MCF 10A (cell line): Measurements from ENCODE around the gene FBXO2. TPM values are rescaled to one million over a fixed set of nuclear protein-coding genes. Genes with fewer than 3 reads are reported as not detected.

Source experiments
- BruUV-seq: library from RNA; stranded (reverse); fragments of 400-500 nt; replicated peaks from 2 replicates; lab custom pipeline; 2021; lab: Mats Ljungman, UMichigan
- CTCF ChIA-PET: fragments of 300-600 bp; sonication (Branson Sonifier 250); formaldehyde crosslinking; extraction: SDS; loops from one replicate; lab custom pipeline; 2021; ENCODE audit warnings: antibody characterized with exemption, inconsistent platforms; lab: Yijun Ruan, JAX
- POLR2A ChIA-PET: fragments of 300-600, 350-650 bp; sonication (Branson Sonifier 250); formaldehyde crosslinking; extraction: SDS; loops from one replicate; lab custom pipeline; 2020; ENCODE audit warnings: antibody characterized with exemption, inconsistent platforms; lab: Yijun Ruan, JAX
- DNase-seq: peaks from one replicate; pipeline ENCODE4 v3.0.0-alpha.2; 2018; ENCODE audit not compliant: unreplicated experiment
- H3K27ac Mint-ChIP-seq: one replicate; pipeline ENCODE4 v1.8.0; 2022; ENCODE audit warnings: mild to moderate bottlenecking, low read depth, mixed read lengths; ENCODE audit not compliant: unreplicated experiment
- H3K27me3 Mint-ChIP-seq: one replicate; pipeline ENCODE4 v1.8.0; 2022; ENCODE audit warnings: mixed read lengths; ENCODE audit not compliant: insufficient read depth, unreplicated experiment
- H3K36me3 Mint-ChIP-seq: one replicate; pipeline ENCODE4 v1.8.0; 2022; ENCODE audit warnings: mild to moderate bottlenecking, moderate library complexity, mixed read lengths; ENCODE audit not compliant: insufficient read depth, unreplicated experiment
- H3K4me1 Mint-ChIP-seq: one replicate; pipeline ENCODE4 v1.8.0; 2022; ENCODE audit warnings: mixed read lengths; ENCODE audit not compliant: insufficient read depth, unreplicated experiment
- H3K4me3 Mint-ChIP-seq: one replicate; pipeline ENCODE4 v1.8.0; 2022; ENCODE audit warnings: mild to moderate bottlenecking, moderate library complexity, mixed read lengths; ENCODE audit not compliant: unreplicated experiment
- H3K9me3 Mint-ChIP-seq: one replicate; pipeline ENCODE4 v1.8.0; 2022; ENCODE audit warnings: mixed read lengths; ENCODE audit not compliant: unreplicated experiment
- CTCF ChIP-seq: fragments of 200-600 bp; IDR thresholded peaks from one replicate; pipeline ENCODE4 v1.8.0; 2022; ENCODE audit warnings: antibody characterized with exemption, mild to moderate bottlenecking; ENCODE audit not compliant: unreplicated experiment
- intact Hi-C: fragments of 100-400 bp; cut with micrococcal nuclease; formaldehyde crosslinking; loops from 2 replicates; pipeline ENCODE4 v1.14.1; 2022
- total RNA-seq: library from RNA; stranded (reverse); gene quantifications from 2 replicates; pipeline ENCODE4 v1.2.3, GENCODE V29; 2022

Gene FBXO2
- total RNA-seq, 1 experiment from 2014 or later = 5.3 TPM

DNA sequence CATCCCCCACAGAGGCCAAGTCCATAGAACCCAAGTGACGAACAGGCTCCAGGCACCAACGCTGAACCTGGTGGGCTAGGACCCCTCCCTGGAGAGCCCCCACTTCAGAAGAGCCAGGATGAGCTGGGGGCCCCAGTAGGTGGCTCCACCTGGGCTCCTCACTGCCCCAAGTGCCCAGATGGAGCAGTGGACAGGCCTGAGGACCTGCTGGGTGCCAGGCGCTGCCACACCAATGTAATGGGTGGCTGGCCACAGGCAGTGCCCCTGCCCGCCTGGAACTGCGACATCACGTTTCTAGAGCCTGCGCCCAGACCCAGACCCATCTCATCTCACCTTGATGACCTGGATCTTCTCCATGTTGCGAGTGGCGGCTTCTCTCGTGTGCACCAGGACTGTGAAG, 21.1 kb upstream of the FBXO2 start:
- H3K4me1 Mint-ChIP-seq = no peaks in the 10 kb centered on the region
- BruUV-seq = no TSS peak
- TF ChIP-seq CTCF = no peak
- H3K27ac Mint-ChIP-seq = no peak overlapping the region
- H3K9me3 Mint-ChIP-seq = no peaks in the 10 kb centered on the region
- CTCF ChIA-PET = interaction anchor here (0.8 to 2.1 kb wide), 2 partner anchors 11 to 33 kb away, joined by 4 to 6 read pairs; partner anchors contain the start of gene FBXO6
- intact Hi-C loops = no loop called here
- H3K27me3 Mint-ChIP-seq = no peaks in the 10 kb centered on the region
- H3K4me3 Mint-ChIP-seq = no peak overlapping the region
- DNase-seq = no peak
- H3K36me3 Mint-ChIP-seq = peaks cover 12% of the 10 kb centered on the region
- POLR2A ChIA-PET = no interaction called here

DNA sequence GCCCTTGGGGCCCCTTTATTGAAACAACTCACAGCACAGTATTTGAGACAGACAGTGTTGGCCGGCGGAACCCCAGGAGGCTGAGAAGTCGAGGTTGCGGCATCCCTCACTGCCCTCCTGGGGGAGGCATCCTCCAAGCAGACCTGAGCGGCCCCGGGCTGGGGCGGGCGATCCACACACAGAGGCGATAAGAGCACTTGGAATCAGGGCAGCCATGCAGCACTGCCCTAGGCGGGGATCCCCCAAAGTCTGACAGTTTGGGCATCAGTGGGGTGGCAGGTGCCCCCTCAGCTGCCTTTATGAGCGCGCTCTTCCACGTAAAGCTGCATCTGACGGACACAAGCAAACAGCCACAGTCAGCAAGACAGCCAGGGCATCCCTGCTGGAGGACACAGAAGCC, 20.3 kb upstream of the FBXO2 start:
- Mint-ChIP-seq H3K27me3 (no peaks in the 10 kb centered on the region), H3K4me3 (no peak overlapping the region), H3K9me3 (no peaks in the 10 kb centered on the region), H3K27ac (no peak overlapping the region), H3K36me3 (peaks cover 12% of the 10 kb centered on the region), H3K4me1 (no peaks in the 10 kb centered on the region)
- intact Hi-C loops = no loop called here
- ChIA-PET POLR2A (no interaction called here), CTCF (interaction anchor here (2.1 kb wide), 1 partner anchor 11 kb away, joined by 6 read pairs; the partner anchor contains the start of gene FBXO6)
- no TSS peak for BruUV-seq
- TF ChIP-seq CTCF = no peak
- DNase-seq = no peak

- H3K36me3 Mint-ChIP-seq = peaks cover 12% of the 10 kb centered on the region
- no peaks in the 10 kb centered on the region for H3K27me3 Mint-ChIP-seq
- no peak for DNase-seq
- H3K9me3 Mint-ChIP-seq = no peaks in the 10 kb centered on the region
- no peaks in the 10 kb centered on the region for H3K4me1 Mint-ChIP-seq
- CTCF ChIA-PET = interaction anchor here (0.6 to 1.0 kb wide), 4 partner anchors 9 to 761 kb away, joined by 3 to 6 read pairs (median 3); partner anchors contain the start of gene FBXO6
- intact Hi-C loops = no loop called here
- no TSS peak for BruUV-seq
- POLR2A ChIA-PET = interaction anchor here (0.6 to 0.8 kb wide), 3 partner anchors 10 to 118 kb away, joined by 3 read pairs; partner anchors contain the start of gene FBXO6
- TF ChIP-seq CTCF = no peak
- no peak overlapping the region for H3K27ac Mint-ChIP-seq
- no peak overlapping the region for H3K4me3 Mint-ChIP-seq
These were observed 19.0 kb upstream of the FBXO2 start for GRCh38 chr1:11673089-11673769.

GRCh38 chr1:11671544-11672286, 17.5 kb upstream of the FBXO2 start:
- CTCF ChIA-PET = interaction anchor here (0.6 kb wide), 1 partner anchor 653 kb away, joined by 3 read pairs; no protein-coding TSS in a partner anchor

More at GRCh38 chr1:11671544-11672286, 17.5 kb upstream of the FBXO2 start:
- no peak for TF ChIP-seq CTCF
- intact Hi-C loops = no loop called here
- DNase-seq = no peak
- Mint-ChIP-seq H3K36me3 (peaks cover 12% of the 10 kb centered on the region), H3K27me3 (no peaks in the 10 kb centered on the region), H3K4me1 (no peaks in the 10 kb centered on the region), H3K27ac (no peak overlapping the region), H3K4me3 (no peak overlapping the region), H3K9me3 (no peaks in the 10 kb centered on the region)
- POLR2A ChIA-PET = interaction anchor here (1.7 kb wide), 1 partner anchor 18 kb away, joined by 5 read pairs; no protein-coding TSS in a partner anchor
- no TSS peak for BruUV-seq
